Adrenal gland (tissue), 5 donors: ENCODE results near the gene FAM20C.

ENCODE experiments used
- POLR2A ChIP-seq, 2 donors: fragments of 450-650 bp; IDR thresholded peaks; one replicate each; pipeline ENCODE4 v1.6.1; 2017; ENCODE audit warnings: antibody characterized with exemption in 2 of 2, mild to moderate bottlenecking in 2 of 2, moderate library complexity in 1 of 2
- TF ChIP-seq, protein P1 (sequence below), 6 experiments: fragments of 450-650 bp in 4 of 6; fragments of 200-600 bp in 2 of 6; sonication (generic) in 1 of 6; IDR thresholded peaks; 1 replicate in 5 of 6; 2 replicates in 1 of 6; pipeline versions ENCODE4 v1.5.1 to v1.8.0; 2016 to 2021; ENCODE audit warnings: antibody characterized with exemption in 6 of 6, mild to moderate bottlenecking in 2 of 6, moderate library complexity in 1 of 6
- donor health status: DM: no; HTN: no; CAD: no.

DNA sequence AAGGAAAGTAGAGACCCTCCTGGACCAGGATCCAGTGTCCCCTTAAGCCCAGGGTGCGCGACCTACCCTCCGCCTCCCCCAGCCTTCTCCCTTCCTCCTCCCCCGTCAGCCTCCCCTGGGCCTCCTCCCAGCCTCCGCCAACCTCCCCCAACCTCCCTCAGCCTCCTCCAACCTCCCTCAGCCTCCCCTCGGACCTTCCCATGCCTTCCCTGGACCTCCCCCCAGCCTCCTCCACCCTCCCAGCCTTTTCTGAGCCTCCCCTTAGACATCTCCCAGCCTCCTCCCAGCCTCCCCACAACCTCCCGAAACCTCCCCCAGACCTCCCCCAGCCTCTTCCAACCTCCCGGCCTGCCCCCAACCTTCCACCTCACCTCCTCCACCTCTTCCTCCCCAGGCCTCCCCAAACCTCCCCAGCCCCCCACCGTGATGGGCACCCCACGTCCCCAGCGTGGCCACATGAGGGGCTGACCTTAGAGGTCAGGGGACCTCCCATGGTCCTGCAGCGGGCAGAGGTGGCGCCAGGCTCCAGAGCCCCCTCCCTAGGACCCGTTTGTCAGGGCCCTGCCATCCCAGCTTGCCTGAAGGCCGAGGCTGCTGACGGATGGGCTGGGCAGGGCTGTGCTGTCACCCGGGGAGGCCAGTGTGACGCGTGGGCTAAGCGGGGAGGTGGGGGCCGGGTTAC, 18.8 kb downstream of the FAM20C start:
- TF ChIP-seq, protein P1, sequence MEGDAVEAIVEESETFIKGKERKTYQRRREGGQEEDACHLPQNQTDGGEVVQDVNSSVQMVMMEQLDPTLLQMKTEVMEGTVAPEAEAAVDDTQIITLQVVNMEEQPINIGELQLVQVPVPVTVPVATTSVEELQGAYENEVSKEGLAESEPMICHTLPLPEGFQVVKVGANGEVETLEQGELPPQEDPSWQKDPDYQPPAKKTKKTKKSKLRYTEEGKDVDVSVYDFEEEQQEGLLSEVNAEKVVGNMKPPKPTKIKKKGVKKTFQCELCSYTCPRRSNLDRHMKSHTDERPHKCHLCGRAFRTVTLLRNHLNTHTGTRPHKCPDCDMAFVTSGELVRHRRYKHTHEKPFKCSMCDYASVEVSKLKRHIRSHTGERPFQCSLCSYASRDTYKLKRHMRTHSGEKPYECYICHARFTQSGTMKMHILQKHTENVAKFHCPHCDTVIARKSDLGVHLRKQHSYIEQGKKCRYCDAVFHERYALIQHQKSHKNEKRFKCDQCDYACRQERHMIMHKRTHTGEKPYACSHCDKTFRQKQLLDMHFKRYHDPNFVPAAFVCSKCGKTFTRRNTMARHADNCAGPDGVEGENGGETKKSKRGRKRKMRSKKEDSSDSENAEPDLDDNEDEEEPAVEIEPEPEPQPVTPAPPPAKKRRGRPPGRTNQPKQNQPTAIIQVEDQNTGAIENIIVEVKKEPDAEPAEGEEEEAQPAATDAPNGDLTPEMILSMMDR (IDR thresholded peaks at IDR 0.05) = no peak
- TF ChIP-seq POLR2A (IDR thresholded peaks at IDR 0.05) = no peak
